Measurements from ENCODE around the gene RIMBP2.

The RIMBP2 gene

GRCh38 chr12:130438711-130439110 is 277.4 kb downstream of the RIMBP2 start:
- DNase-seq, result no peak
- no peak overlapping the region for H3K4me3 ChIP-seq (ENCODE audit: low read depth in 1 of 2, low read length in 2 of 2)
- H3K79me2 ChIP-seq (ENCODE audit: insufficient read depth, low read length), result no peaks in the 10 kb centered on the region
- peaks cover 12% of the 10 kb centered on the region for H3K9me3 ChIP-seq (ENCODE audit: insufficient read depth, low read length, severe bottlenecking)
- no peaks in the 10 kb centered on the region for H3K36me3 ChIP-seq (ENCODE audit: insufficient read depth, low read length)
- H4K20me1 ChIP-seq (ENCODE audit: insufficient read depth, low read length), result no peaks in the 10 kb centered on the region
- H3K27me3 ChIP-seq (ENCODE audit: insufficient read depth, low read length, poor library complexity), result no peaks in the 10 kb centered on the region
- H2AFZ ChIP-seq (ENCODE audit: low read depth, low read length), result no peak overlapping the region
- no peak overlapping the region for H3K9ac ChIP-seq (ENCODE audit: low read depth, low read length)
- H3K4me1 ChIP-seq (ENCODE audit: insufficient read depth, low read length), result no peaks in the 10 kb centered on the region
- no peak for ATAC-seq (ENCODE audit: insufficient read depth, low read depth)
- no peak overlapping the region for H3K4me2 ChIP-seq (ENCODE audit: insufficient read depth, low read length)
- TF ChIP-seq CTCF (IDR thresholded peaks at IDR 0.05; ENCODE audit: borderline replicate concordance, extremely low read depth, low read length, poor library complexity, severe bottlenecking) (no peak), EZH2 (IDR thresholded peaks at IDR 0.05; ENCODE audit: borderline replicate concordance, low read depth, low read length, severe bottlenecking) (no peak)
- no peak overlapping the region for H3K27ac ChIP-seq (ENCODE audit: low read length)

DNA sequence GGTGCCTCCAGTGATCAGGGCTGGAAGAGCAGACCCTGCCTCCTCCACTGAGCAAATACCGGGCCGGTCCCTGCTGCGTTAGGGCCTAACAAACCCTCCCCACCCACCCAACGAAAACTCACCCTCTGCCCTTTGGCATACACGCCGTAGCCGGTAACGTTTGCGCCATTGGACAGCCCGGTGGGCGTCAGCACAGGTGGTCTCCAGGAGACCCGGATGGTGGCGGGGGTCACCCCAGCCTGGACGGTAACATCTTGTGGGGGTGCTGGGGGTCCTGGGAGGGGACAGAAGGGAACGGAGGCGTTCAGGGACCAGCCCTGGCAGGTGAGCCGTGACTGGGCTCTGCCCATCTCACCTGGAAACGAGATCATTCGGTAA is 277.9 kb downstream of the RIMBP2 start:
- Histone ChIP-seq H3K9ac (ENCODE audit: low read depth, low read length) (no peak overlapping the region), H3K4me1 (ENCODE audit: insufficient read depth, low read length) (no peaks in the 10 kb centered on the region), H3K4me3 (ENCODE audit: low read depth in 1 of 2, low read length in 2 of 2) (no peak overlapping the region), H2AFZ (ENCODE audit: low read depth, low read length) (no peak overlapping the region), H3K27me3 (ENCODE audit: insufficient read depth, low read length, poor library complexity) (no peaks in the 10 kb centered on the region), H3K9me3 (ENCODE audit: insufficient read depth, low read length, severe bottlenecking) (peaks cover 12% of the 10 kb centered on the region), H3K36me3 (ENCODE audit: insufficient read depth, low read length) (no peaks in the 10 kb centered on the region), H3K4me2 (ENCODE audit: insufficient read depth, low read length) (no peak overlapping the region), H3K27ac (ENCODE audit: low read length) (no peak overlapping the region), H3K79me2 (ENCODE audit: insufficient read depth, low read length) (no peaks in the 10 kb centered on the region), H4K20me1 (ENCODE audit: insufficient read depth, low read length) (no peaks in the 10 kb centered on the region)
- DNase-seq (no peak), ATAC-seq (ENCODE audit: insufficient read depth, low read depth) (no peak)
- no peak for TF ChIP-seq CTCF (IDR thresholded peaks at IDR 0.05; ENCODE audit: borderline replicate concordance, extremely low read depth, low read length, poor library complexity, severe bottlenecking)

GRCh38 chr12:130437555-130438242 is 278.4 kb downstream of the RIMBP2 start:
- Histone ChIP-seq H3K4me3 (ENCODE audit: low read depth in 1 of 2, low read length in 2 of 2) (no peak overlapping the region), H3K4me2 (ENCODE audit: insufficient read depth, low read length) (no peak overlapping the region), H3K27me3 (ENCODE audit: insufficient read depth, low read length, poor library complexity) (no peaks in the 10 kb centered on the region), H3K9ac (ENCODE audit: low read depth, low read length) (no peak overlapping the region), H3K79me2 (ENCODE audit: insufficient read depth, low read length) (no peaks in the 10 kb centered on the region), H3K36me3 (ENCODE audit: insufficient read depth, low read length) (no peaks in the 10 kb centered on the region), H3K27ac (ENCODE audit: low read length) (no peak overlapping the region), H2AFZ (ENCODE audit: low read depth, low read length) (no peak overlapping the region), H3K4me1 (ENCODE audit: insufficient read depth, low read length) (no peaks in the 10 kb centered on the region), H3K9me3 (ENCODE audit: insufficient read depth, low read length, severe bottlenecking) (peaks cover 12% of the 10 kb centered on the region), H4K20me1 (ENCODE audit: insufficient read depth, low read length) (no peaks in the 10 kb centered on the region)
- no peak for ATAC-seq (ENCODE audit: insufficient read depth, low read depth)
- DNase-seq, result no peak
- TF ChIP-seq CTCF (IDR thresholded peaks at IDR 0.05; ENCODE audit: borderline replicate concordance, extremely low read depth, low read length, poor library complexity, severe bottlenecking) (no peak), EZH2 (IDR thresholded peaks at IDR 0.05; ENCODE audit: borderline replicate concordance, low read depth, low read length, severe bottlenecking) (no peak)
